ENCODE measurements around the gene ADRB2. TPM values are rescaled to one million over a fixed set of nuclear protein-coding genes. Genes with fewer than 3 reads are reported as not detected.
A peak's percentile ranks its signal among the peaks of the same experiment; 100 is the strongest.

Gene ADRB2
- total RNA-seq, 1 donor from 2014 or later: 1.6 TPM

DNA sequence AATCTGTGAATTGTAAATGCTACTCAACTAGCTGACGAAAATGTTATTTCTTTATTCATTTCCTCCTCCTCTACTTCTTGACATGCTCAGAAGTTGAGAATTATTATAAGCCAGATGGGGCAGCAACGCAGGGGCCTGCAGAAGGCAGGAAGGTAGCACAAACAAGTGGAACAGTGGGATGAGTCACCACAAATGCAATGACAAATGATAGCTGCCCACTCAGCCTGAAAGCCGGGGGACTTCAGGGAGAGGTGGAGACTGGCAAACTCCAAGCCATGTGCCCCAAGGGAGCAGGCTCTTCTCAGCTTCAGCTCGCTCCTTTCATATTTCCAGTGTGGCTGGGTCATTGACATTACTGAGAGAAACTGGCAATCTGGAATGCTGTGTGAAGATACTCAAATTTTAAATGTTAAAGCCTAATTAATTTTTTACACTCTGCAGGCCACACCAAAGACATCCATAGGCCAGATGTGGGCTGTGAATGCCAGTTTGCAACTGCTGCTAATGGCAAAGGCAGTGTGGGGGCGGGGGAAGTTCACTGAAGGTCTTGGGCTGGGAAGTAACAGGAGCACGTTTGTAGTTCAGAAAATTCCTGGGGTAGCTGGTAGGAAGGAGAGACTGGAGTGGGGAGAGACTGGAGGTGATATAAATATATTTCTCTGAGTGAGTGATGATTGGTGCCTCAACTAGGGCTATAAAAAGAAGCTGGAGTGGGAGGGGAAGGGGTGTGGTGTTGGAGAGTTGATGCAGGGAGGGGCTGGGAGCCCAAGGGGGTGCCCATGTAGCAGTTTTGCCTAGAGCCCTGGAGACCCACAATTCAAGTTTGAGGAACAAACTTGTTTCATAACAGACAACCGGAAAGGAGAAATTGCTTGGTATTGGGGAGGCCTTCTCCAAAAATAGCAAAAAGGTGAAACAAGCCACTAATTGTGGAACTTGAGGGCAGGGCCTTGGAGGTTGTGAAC lies 20.8 kb upstream of the ADRB2 start:
- DNase-seq (ENCODE audit: low spot score) (no peak), ATAC-seq (peak; percentile 34)

- no peak for ATAC-seq
- DNase-seq (ENCODE audit: low spot score): no peak
Measured at GRCh38 chr5:148806520-148806931, 19.9 kb upstream of the ADRB2 start.

- peak; percentile 54 for ATAC-seq
- no peak for DNase-seq (ENCODE audit: low spot score)
Measured at GRCh38 chr5:148807851-148808250, 18.6 kb upstream of the ADRB2 start.

DNA sequence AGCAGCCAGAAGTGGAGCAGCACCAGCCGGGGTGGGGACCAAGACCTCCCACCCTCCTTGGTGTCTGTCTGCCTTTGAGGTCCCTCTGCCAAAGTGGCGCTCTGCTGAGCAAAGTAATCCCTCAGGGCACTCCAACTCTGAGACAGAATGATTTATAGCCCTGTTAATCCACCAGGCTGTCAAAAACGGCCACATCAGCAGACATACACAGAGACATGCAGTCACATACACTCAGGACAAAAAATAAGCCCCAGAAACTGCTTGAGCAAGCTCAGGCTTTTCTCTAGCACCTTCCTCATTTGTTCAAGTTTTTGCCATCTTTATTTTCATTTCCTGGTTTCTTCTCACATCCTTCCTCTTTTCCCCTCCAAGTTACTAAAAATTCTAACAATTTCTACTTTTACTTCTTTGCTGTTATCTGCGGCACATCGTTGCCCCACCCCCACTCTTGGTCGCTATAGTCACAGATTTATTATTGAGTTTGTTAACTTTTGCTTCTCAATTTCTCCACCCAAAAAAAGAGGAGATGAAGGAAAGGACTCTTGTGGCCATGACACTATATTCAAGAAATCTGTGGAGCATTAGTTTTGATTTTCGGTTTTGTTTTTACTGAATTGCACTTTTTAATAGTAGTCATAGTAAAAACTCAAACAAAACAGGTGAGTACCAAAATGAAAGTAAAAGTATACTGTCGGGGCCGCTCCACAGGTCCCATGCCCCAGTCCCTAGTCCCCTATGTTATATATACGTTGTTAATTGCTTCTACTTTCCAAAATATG lies 17.4 kb upstream of the ADRB2 start:
- ATAC-seq: peak; percentile 61

DNA sequence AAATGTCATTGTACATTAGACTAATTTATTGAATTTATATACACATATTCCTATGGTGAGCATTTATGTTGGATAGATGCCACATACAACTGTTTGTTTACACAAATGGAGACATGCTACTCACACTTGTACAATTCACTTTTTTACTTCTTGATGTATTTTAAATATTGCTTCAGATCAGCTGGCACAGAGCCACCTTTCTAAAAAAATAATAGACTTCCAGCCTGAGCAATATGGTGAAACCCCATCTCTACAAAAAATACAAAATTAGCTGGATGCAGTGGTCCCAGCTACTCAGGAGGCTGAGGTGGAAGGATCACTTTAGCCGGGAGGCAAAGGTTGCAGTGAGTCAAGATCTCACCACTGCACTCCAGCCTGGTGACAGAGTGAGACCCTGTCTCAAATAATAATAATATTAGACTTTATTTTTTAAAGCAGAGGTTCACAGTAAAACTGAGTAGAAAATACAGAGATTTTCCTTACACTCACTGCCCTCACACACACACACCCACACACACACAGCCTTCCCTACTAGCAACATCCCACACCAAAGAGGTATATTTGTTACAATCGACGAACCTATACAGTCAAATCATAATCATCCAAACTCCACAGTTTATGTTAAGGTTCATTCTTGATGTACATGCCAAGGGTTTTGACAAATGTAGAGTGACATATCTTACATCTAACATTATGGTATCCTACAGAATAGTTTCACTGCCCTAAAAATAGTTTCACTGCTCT lies 16.5 kb upstream of the ADRB2 start:
- ATAC-seq (no peak), DNase-seq (ENCODE audit: low spot score) (no peak)

More for the DNA sequence above, 17.4 kb upstream of the ADRB2 start:
- DNase-seq (ENCODE audit: low spot score): no peak

DNA sequence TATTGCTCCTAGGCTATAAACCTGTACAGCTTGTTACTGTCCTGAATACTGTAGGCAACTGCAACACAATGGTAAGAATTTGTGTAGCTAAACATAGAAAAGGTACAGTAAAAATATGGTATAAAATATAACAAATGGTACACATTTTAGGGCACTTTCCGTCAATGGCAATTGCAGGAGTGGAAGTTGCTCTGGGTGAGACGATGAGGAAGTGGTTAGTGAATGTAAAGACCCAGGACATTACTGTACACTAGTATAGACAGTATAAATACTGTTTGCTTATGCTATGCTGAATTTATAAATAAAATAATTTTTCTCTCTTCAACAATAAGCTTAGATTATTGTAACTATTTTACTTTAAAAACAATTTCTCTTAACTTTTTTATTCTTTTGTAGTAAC lies 15.6 kb upstream of the ADRB2 start:
- no peak for ATAC-seq
- DNase-seq (ENCODE audit: low spot score): no peak

GRCh38 chr5:148811756-148812155 lies 14.7 kb upstream of the ADRB2 start:
- no peak for ATAC-seq
- DNase-seq (ENCODE audit: low spot score): no peak

- DNase-seq (ENCODE audit: low spot score) (no peak), ATAC-seq (no peak)
Measured at GRCh38 chr5:148815086-148815485, 11.3 kb upstream of the ADRB2 start.

DNA sequence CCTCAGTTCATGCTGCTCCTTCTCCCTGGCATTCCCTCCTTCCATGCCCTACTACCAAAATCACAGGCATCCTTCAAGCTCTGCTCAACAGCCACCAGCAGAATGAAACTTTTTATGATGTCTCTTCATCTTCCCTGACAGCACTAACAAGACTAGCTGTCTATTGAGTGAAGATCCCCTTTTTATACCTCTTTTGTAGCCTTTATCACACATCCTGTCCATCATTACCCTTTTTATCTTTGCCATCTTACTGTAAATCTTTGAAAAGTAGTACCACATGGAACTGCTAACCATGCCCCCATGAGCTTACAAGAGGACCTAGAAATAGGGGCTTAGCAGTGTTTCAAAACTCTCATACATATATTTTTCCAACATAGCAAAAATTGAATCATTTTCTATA lies 10.8 kb upstream of the ADRB2 start:
- no peak for DNase-seq (ENCODE audit: low spot score)
- ATAC-seq: no peak

DNA sequence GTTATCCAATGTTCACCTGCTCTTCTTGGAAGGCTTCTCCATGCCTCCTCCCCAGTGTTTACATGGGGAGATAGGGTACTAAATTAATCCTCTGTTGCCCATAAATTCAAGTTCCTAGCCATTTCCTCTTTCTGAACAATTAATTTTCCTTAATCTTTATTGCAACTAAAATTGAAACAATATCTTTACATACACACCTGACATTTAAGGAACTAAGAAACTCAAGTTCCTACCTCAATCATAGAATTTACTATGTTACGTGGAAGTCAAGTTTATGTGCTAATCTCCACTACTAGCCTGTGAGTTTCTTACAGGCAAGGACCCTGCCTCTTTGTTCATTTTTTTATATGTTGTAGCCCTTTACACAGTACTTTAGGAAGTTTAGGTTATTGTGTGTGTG lies 10.1 kb upstream of the ADRB2 start:
- DNase-seq (ENCODE audit: low spot score) (no peak), ATAC-seq (no peak)

- no peak for DNase-seq (ENCODE audit: low spot score)
- no peak for ATAC-seq
Measured at GRCh38 chr5:148816782-148817181, 9.6 kb upstream of the ADRB2 start.

DNA sequence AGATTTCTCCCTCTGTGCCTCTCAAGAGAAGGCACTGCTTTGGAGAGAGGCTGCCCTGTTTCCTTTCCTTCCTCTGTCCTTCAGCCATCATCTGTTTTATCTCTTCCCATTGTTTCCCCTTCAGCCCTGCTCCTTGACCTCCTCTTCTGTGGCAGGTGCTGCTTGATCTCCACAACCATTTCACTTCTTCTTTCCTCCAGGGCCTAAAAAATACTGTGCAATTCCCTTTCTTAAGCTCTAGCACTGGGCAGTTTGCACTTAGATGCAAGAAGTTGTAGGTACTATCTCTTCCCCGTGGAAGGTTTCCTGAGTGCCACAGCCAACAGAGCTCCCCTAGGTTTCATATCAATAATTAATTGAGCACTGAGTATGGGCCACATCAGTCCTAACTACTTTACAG lies 8.8 kb upstream of the ADRB2 start:
- DNase-seq (ENCODE audit: low spot score) (no peak), ATAC-seq (no peak)

DNA sequence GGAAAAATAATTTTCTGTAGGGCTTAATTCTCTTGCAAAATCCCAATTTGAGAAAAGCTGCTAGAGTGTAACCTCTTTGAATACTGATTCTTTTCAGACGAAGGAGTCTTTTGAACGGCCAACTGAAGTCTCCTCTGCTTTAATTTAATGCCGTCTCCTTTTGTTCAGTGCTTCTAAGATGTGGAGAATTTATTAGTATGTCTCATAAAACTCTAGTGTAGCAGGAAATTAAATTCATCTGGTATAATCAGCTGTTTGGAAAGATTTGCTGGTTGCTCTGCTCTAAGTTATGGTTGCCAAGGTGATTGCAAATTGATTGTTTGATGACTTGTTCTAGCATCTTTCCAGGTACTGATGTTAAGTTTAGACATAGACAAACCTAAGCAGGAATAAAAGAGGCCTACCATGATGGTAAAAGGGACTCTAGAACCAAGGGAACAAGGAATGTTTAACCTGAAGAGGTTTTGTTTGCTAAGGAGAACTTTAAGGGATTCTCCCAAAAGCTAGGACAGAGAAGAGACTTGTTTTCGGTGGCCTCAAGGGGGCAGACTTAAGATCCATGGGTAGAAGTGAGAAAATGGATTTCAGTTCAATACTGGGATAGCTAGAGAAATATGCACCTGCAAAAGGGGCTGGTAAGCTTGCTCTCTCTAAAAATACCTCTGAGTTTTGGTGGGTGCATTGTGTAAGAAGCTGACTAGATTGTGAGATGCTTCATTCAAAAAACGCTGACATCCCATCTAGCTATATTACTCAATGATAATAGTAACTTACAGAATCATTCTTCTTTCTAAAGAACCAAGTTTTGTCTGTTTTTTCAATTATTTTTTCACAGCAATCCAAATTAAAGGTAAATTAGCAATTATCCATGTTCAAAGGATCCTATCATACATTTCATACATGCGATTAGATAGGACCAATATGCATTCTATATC lies 5.7 kb upstream of the ADRB2 start:
- ATAC-seq (peak; percentile 73), DNase-seq (ENCODE audit: low spot score) (no peak)

DNA sequence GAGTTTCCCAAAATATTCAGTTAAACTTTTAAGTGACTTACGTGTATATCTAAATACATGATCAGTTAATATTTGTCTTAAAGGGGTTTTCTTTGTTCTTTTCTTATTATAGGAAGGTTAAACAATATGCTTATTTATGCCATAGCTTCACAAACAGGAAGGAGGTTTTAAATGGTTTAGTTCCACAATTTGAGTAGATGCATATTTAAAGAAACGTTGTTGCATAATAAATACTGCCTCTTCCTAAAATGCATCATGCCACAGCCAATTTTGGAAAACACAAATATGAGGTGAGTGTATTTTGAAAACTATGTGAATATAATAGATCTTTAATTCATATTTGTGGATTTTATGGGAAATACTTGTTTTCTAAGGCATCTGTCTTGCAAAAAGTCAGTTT lies 2.5 kb upstream of the ADRB2 start:
- ATAC-seq (no peak), DNase-seq (ENCODE audit: low spot score) (no peak)

GRCh38 chr5:148825716-148826052 lies 727 bp upstream of the ADRB2 start:
- ATAC-seq: no peak
- no peak for DNase-seq (ENCODE audit: low spot score)

DNA sequence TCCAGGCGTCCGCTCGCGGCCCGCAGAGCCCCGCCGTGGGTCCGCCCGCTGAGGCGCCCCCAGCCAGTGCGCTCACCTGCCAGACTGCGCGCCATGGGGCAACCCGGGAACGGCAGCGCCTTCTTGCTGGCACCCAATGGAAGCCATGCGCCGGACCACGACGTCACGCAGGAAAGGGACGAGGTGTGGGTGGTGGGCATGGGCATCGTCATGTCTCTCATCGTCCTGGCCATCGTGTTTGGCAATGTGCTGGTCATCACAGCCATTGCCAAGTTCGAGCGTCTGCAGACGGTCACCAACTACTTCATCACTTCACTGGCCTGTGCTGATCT lies 294 bp downstream of the ADRB2 start:
- DNase-seq (ENCODE audit: low spot score): no peak

DNA sequence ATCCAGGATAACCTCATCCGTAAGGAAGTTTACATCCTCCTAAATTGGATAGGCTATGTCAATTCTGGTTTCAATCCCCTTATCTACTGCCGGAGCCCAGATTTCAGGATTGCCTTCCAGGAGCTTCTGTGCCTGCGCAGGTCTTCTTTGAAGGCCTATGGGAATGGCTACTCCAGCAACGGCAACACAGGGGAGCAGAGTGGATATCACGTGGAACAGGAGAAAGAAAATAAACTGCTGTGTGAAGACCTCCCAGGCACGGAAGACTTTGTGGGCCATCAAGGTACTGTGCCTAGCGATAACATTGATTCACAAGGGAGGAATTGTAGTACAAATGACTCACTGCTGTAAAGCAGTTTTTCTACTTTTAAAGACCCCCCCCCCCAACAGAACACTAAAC lies 1.3 kb downstream of the ADRB2 start:
- DNase-seq (ENCODE audit: low spot score) (no peak), ATAC-seq (no peak)

More for the DNA sequence above, 294 bp downstream of the ADRB2 start:
- peak; percentile 18 for ATAC-seq

DNA sequence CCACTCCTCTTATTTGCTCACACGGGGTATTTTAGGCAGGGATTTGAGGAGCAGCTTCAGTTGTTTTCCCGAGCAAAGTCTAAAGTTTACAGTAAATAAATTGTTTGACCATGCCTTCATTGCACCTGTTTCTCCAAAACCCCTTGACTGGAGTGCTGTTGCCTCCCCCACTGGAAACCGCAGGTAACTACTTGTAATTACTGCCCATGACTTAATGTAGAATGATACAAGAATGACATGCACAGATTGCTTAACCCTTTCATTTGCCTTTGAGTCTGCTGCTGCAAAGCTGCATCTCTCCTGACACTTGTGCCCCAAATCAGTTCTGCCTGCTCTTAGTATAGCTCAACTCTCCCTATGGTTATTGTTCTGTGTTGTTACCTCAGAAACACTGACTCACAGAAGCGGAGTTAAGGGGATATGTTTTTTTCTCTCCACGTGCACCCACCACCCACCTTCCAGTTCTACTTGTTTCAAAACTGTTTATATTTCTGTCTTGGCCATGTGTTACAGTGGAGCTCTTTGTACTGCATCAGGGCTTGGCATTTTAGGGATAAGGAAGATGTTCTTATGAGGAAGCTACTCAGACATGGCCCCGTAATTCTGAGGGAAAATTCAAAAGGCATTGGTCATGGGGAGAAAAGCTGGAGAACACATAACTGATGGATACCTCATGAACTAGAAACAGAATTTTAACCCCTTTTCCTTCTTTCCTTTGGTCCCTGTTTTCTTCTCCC lies 2.3 kb downstream of the ADRB2 start:
- no peak for DNase-seq (ENCODE audit: low spot score)
- no peak for ATAC-seq

DNA sequence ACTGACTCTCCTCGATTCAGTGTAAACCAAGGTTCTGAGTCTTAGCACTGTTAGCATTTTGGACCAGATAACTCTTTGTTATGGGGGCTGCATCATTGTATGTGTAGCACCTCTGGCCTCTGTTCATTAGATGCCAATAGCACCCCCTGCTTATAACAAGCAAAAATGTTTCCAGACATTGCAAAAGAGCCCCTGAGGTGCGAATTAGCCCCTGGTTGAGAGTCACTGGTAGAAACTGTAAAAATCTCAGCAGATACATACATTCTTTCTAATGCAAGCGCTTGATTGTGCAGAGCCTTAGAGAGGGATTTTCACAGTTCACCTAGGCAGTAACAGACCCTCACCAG lies 2.8 kb downstream of the ADRB2 start:
- DNase-seq (ENCODE audit: low spot score) (no peak), ATAC-seq (no peak)

- DNase-seq (ENCODE audit: low spot score) (peak; percentile 51), ATAC-seq (peak; percentile 5)
Measured at GRCh38 chr5:148829734-148830133, 3.3 kb downstream of the ADRB2 start.

Measured in left lobe of liver (tissue), 2 donors.